K562 (cell line): ENCODE results near the gene GET3. TPM values are rescaled to one million over a fixed set of nuclear protein-coding genes. Genes with fewer than 3 reads are reported as not detected.

Experiments
- ARID2 ChIP-seq: fragments of 450-650 bp; IDR thresholded peaks from 2 replicates; pipeline ENCODE4 v1.6.1; 2017; ENCODE audit warnings: antibody characterized with exemption, mild to moderate bottlenecking
- CBFA2T3 ChIP-seq: fragments of 450-650 bp; IDR thresholded peaks from 2 replicates; pipeline ENCODE4 v1.6.1; 2017
- CBX3 ChIP-seq, 2 experiments: IDR thresholded peaks; 1 replicate in 1 of 2; 2 replicates in 1 of 2; pipeline ENCODE4 v1.6.1; 2012; ENCODE audit warnings: inconsistent platforms in 2 of 2, low read length in 2 of 2, borderline replicate concordance in 1 of 2, control low read depth in 1 of 2
- E2F3 ChIP-seq: fragments of 250-450 bp; sonication (Bioruptor Pico); IDR thresholded peaks from 2 replicates; pipeline ENCODE4 v1.4.0; 2020; ENCODE audit warnings: mild to moderate bottlenecking
- KDM1A ChIP-seq, 2 experiments: fragments of 450-650 bp; IDR thresholded peaks; 2 replicates each; pipeline ENCODE4 v1.6.1; 2016; ENCODE audit warnings: mild to moderate bottlenecking in 2 of 2
- KDM4B ChIP-seq, 2 experiments: fragments of 450-650 bp in 1 of 2; sonication (generic) in 1 of 2; IDR thresholded peaks; 2 replicates each; pipeline ENCODE4 v1.6.1; 2016 to 2017; ENCODE audit warnings: borderline replicate concordance in 2 of 2, antibody characterized with exemption in 1 of 2, low read depth in 1 of 2, mild to moderate bottlenecking in 1 of 2
- KLF6 ChIP-seq: fragments of 250-450 bp; sonication (Bioruptor Pico); IDR thresholded peaks from 2 replicates; pipeline ENCODE4 v1.4.0; 2020; ENCODE audit warnings: mild to moderate bottlenecking, moderate library complexity, borderline replicate concordance
- MEIS2 ChIP-seq: fragments of 450-650 bp; IDR thresholded peaks from 2 replicates; pipeline ENCODE4 v1.6.1; 2014; ENCODE audit warnings: mild to moderate bottlenecking; ENCODE audit not compliant: partially characterized antibody
- SMAD4 ChIP-seq: fragments of 250-450 bp; sonication (Bioruptor Pico); conservative IDR thresholded peaks from 2 replicates; pipeline ENCODE4 v1.8.0; 2021; ENCODE audit warnings: inconsistent platforms, mild to moderate bottlenecking, moderate library complexity
- WHSC1 ChIP-seq: IDR thresholded peaks from one replicate; pipeline ENCODE4 v1.6.1; 2012; ENCODE audit warnings: low read length, control low read depth, inconsistent platforms
- ZNF507 ChIP-seq: conservative IDR thresholded peaks from 2 replicates; pipeline ENCODE4 v1.6.1; 2017; ENCODE audit warnings: missing genetic modification characterization, missing compliant biosample characterization
- ZNF76 ChIP-seq: fragments of 250-450 bp; sonication (Bioruptor Pico); IDR thresholded peaks from 2 replicates; pipeline ENCODE4 v1.4.0; 2020; ENCODE audit warnings: mild to moderate bottlenecking, moderate library complexity, borderline replicate concordance
- polyA plus RNA-seq, 8 experiments: library from polyadenylated mRNA; depleted of rRNA in 4 of 8; stranded (reverse) in 5 of 8; unstranded in 3 of 8; fragments of >200 nt; fragmentation: Nextera tagmentation in 2 of 8; fragmentation: Illumina TruSeq in 1 of 8; extraction: Ambion mirVana in 2 of 8; extraction: Trizol in 1 of 8; gene quantifications; 2 replicates each; pipeline versions ENCODE4 v1.2.1 to v1.2.3, GENCODE V29; 2011 to 2014; ENCODE audit warnings: inconsistent platforms in 1 of 8, missing spikeins in 1 of 8
- total RNA-seq, 7 experiments: library from RNA; depleted of rRNA in 6 of 7; stranded (reverse); fragments of >200 nt in 6 of 7; fragmentation: Illumina TruSeq in 2 of 7; extraction: Trizol in 2 of 7; gene quantifications; 2 replicates each; pipeline versions ENCODE4 v1.2.1 to v1.2.3, GENCODE V29; 2011 to 2021; ENCODE audit warnings: low replicate concordance in 1 of 7
- TF ChIP-seq, protein P1 (sequence below): fragments of 450-650 bp; IDR thresholded peaks from 2 replicates; pipeline ENCODE4 v1.6.1; 2017; ENCODE audit warnings: antibody characterized with exemption, mild to moderate bottlenecking
- TF ChIP-seq, protein P2 (sequence below): fragments of 450-650 bp; IDR thresholded peaks from 2 replicates; pipeline ENCODE4 v1.7.1; 2018; ENCODE audit warnings: mild to moderate bottlenecking, low read depth; ENCODE audit not compliant: partially characterized antibody
- TF ChIP-seq, protein P3 (sequence below), 2 experiments: fragments of 450-650 bp; conservative IDR thresholded peaks; 2 replicates each; pipeline ENCODE4 v1.6.1; 2017; ENCODE audit warnings: mild to moderate bottlenecking in 2 of 2, moderate library complexity in 2 of 2

Gene GET3
- total and polyA plus RNA-seq, 9 of the 15 experiments (the other 6 are each of a cell fraction or from before 2014, with no cell fraction given) = 8.3 to 83.5 (median 51.8) TPM

GRCh38 chr19:12779162-12779993 lies 42.1 kb downstream of the GET3 start (continued):
- TF ChIP-seq, protein P1, sequence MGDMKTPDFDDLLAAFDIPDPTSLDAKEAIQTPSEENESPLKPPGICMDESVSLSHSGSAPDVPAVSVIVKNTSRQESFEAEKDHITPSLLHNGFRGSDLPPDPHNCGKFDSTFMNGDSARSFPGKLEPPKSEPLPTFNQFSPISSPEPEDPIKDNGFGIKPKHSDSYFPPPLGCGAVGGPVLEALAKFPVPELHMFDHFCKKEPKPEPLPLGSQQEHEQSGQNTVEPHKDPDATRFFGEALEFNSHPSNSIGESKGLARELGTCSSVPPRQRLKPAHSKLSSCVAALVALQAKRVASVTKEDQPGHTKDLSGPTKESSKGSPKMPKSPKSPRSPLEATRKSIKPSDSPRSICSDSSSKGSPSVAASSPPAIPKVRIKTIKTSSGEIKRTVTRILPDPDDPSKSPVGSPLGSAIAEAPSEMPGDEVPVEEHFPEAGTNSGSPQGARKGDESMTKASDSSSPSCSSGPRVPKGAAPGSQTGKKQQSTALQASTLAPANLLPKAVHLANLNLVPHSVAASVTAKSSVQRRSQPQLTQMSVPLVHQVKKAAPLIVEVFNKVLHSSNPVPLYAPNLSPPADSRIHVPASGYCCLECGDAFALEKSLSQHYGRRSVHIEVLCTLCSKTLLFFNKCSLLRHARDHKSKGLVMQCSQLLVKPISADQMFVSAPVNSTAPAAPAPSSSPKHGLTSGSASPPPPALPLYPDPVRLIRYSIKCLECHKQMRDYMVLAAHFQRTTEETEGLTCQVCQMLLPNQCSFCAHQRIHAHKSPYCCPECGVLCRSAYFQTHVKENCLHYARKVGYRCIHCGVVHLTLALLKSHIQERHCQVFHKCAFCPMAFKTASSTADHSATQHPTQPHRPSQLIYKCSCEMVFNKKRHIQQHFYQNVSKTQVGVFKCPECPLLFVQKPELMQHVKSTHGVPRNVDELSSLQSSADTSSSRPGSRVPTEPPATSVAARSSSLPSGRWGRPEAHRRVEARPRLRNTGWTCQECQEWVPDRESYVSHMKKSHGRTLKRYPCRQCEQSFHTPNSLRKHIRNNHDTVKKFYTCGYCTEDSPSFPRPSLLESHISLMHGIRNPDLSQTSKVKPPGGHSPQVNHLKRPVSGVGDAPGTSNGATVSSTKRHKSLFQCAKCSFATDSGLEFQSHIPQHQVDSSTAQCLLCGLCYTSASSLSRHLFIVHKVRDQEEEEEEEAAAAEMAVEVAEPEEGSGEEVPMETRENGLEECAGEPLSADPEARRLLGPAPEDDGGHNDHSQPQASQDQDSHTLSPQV = peak; percentile 39; the same call in 1 of the 2 replicates
- TF ChIP-seq ZNF76 = 0 out of 2 replicates have a peak, but pooled peaks have one; percentile 19
- no peak for TF ChIP-seq KDM4B (IDR thresholded peaks at IDR 0.05; ENCODE audit: borderline replicate concordance in 2 of 2, low read depth in 1 of 2)
- TF ChIP-seq, protein P2, sequence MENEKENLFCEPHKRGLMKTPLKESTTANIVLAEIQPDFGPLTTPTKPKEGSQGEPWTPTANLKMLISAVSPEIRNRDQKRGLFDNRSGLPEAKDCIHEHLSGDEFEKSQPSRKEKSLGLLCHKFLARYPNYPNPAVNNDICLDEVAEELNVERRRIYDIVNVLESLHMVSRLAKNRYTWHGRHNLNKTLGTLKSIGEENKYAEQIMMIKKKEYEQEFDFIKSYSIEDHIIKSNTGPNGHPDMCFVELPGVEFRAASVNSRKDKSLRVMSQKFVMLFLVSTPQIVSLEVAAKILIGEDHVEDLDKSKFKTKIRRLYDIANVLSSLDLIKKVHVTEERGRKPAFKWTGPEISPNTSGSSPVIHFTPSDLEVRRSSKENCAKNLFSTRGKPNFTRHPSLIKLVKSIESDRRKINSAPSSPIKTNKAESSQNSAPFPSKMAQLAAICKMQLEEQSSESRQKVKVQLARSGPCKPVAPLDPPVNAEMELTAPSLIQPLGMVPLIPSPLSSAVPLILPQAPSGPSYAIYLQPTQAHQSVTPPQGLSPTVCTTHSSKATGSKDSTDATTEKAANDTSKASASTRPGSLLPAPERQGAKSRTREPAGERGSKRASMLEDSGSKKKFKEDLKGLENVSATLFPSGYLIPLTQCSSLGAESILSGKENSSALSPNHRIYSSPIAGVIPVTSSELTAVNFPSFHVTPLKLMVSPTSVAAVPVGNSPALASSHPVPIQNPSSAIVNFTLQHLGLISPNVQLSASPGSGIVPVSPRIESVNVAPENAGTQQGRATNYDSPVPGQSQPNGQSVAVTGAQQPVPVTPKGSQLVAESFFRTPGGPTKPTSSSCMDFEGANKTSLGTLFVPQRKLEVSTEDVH = no peak
- no peak for TF ChIP-seq CBX3 (IDR thresholded peaks at IDR 0.05; ENCODE audit: borderline replicate concordance in 1 of 2, low read length in 2 of 2)
- no peak for TF ChIP-seq ARID2
- 0 out of 2 replicates have a peak, but pooled peaks have one; percentile 33 for TF ChIP-seq E2F3 (CRISPR knock-in tag)
- peak in 1 of 2 experiments; percentile 48; a peak in 1 of 4 replicates for TF ChIP-seq KDM1A (IDR thresholded peaks at IDR 0.05)
- TF ChIP-seq, protein P3, sequence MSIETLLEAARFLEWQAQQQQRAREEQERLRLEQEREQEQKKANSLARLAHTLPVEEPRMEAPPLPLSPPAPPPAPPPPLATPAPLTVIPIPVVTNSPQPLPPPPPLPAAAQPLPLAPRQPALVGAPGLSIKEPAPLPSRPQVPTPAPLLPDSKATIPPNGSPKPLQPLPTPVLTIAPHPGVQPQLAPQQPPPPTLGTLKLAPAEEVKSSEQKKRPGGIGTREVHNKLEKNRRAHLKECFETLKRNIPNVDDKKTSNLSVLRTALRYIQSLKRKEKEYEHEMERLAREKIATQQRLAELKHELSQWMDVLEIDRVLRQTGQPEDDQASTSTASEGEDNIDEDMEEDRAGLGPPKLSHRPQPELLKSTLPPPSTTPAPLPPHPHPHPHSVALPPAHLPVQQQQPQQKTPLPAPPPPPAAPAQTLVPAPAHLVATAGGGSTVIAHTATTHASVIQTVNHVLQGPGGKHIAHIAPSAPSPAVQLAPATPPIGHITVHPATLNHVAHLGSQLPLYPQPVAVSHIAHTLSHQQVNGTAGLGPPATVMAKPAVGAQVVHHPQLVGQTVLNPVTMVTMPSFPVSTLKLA (conservative IDR thresholded peaks at IDR 0.05) = 0 out of 4 replicates have a peak, but pooled peaks of 1 of the 2 experiments have one; percentile 7
- TF ChIP-seq WHSC1 = no peak
- no peak for TF ChIP-seq ZNF507 (tag)
- TF ChIP-seq SMAD4 (CRISPR knock-in tag) = peak; percentile 58
- no peak for TF ChIP-seq MEIS2
- TF ChIP-seq KLF6 = 0 out of 2 replicates have a peak, but pooled peaks have one; percentile 22
- TF ChIP-seq CBFA2T3 = no peak
